K562 (cell line): ENCODE results near the gene XRCC3.

Experiments
- CEBPB ChIP-seq: fragments of 450-650 bp; IDR thresholded peaks from 2 replicates; pipeline ENCODE4 v1.6.1; 2016; ENCODE audit warnings: missing genetic modification characterization, missing compliant biosample characterization
- CSDE1 ChIP-seq, 2 experiments: fragments of 450-650 bp; IDR thresholded peaks; 2 replicates each; pipeline ENCODE4 v1.6.1; 2016; ENCODE audit warnings: mild to moderate bottlenecking in 1 of 2
- NRF1 ChIP-seq, 2 experiments: fragments of 450-650 bp; IDR thresholded peaks in 1 of 2; conservative IDR thresholded peaks in 1 of 2; 2 replicates each; pipeline ENCODE4 v1.6.1; 2014; ENCODE audit warnings: mild to moderate bottlenecking in 2 of 2
- POLR2A ChIP-seq: fragments of 450-650 bp; conservative IDR thresholded peaks from 2 replicates; pipeline ENCODE4 v1.6.1; 2016
- RCOR1 ChIP-seq, 2 experiments: IDR thresholded peaks; 2 replicates each; pipeline ENCODE4 v1.6.1; 2012; ENCODE audit warnings: low read depth in 2 of 2, low read length in 2 of 2, borderline replicate concordance in 1 of 2, improper control_type of control experiment in 1 of 2
- RFX5 ChIP-seq: IDR thresholded peaks from 2 replicates; pipeline ENCODE4 v1.6.1; 2011; ENCODE audit warnings: low read depth, mild to moderate bottlenecking, improper control_type of control experiment, low read length
- ZNF644 ChIP-seq: fragments of 200-800 bp; sonication (Bioruptor generic); IDR thresholded peaks from 2 replicates; pipeline ENCODE4 v1.6.1; 2016; ENCODE audit warnings: low read depth, missing genetic modification characterization, missing compliant biosample characterization
- TF ChIP-seq, protein P1 (sequence below), 2 experiments: fragments of 450-650 bp in 1 of 2; sonication (generic) in 1 of 2; formaldehyde crosslinking in 1 of 2; IDR thresholded peaks in 1 of 2; conservative IDR thresholded peaks in 1 of 2; 2 replicates each; pipeline versions ENCODE4 v1.6.1 to v1.8.1; 2016 to 2023; ENCODE audit warnings: mild to moderate bottlenecking in 2 of 2, moderate library complexity in 2 of 2, inconsistent platforms in 1 of 2, missing genetic modification reagents in 1 of 2
- TF ChIP-seq, protein P2 (sequence below), 3 experiments: IDR thresholded peaks in 2 of 3; conservative IDR thresholded peaks in 1 of 3; 2 replicates each; pipeline ENCODE4 v1.5.1; 2011 to 2012; ENCODE audit warnings: low read length in 3 of 3, mild to moderate bottlenecking in 3 of 3, control low read depth in 2 of 3, improper control_type of control experiment in 1 of 3, inconsistent platforms in 1 of 3, low read depth in 1 of 3, mixed read lengths in 1 of 3, moderate library complexity in 1 of 3; ENCODE audit not compliant: insufficient read depth in 2 of 3

DNA sequence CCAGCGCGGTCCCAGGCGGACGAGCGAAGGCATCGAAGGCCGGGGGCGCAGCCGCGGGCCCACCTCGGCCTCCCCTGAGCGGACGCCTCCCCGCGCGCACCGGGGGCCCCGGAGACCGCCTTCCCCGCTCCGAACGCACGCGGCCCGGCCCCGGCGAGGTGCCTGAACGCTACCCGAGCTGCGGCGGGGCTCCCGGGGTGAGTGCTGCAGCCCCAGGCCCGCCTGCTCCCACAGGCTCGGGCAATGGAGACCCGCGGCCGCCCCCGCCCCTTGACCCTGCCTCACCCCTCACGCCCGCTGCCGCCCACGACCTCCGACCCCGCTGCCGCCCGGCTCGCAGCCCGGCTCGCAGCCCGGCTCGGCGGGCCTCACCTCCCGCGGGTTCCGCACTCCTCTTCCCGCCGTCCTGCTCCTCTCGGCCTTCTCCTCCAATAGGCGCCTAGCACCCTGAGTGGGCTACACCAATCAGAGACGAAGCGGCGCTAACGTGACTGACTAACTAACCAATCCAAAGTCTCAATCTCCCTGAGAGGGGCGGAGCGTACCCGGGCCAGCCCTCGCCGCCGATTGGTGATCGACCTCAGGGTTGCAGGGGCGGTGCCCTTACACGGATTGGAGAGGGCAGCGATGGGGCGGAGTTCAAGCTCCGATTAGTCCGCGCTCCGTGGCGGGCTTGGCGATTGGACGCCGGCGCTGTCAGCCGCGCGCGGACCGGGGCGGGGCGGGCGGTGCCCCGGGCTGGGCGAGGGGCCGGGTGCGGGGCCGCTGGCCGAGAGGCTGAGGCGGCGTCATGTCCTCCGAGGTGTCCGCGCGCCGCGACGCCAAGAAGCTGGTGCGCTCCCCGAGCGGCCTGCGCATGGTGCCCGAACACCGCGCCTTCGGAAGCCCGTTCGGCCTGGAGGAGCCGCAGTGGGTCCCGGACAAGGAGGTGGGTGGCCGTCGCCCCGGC lies at the start of gene XRCC3, which contains the start of gene ZFYVE21:
- no peak for TF ChIP-seq ZNF644 (tag)
- no peak for TF ChIP-seq RCOR1 (IDR thresholded peaks at IDR 0.05; ENCODE audit: borderline replicate concordance in 1 of 2, low read depth in 2 of 2, low read length in 2 of 2)
- TF ChIP-seq, protein P1, sequence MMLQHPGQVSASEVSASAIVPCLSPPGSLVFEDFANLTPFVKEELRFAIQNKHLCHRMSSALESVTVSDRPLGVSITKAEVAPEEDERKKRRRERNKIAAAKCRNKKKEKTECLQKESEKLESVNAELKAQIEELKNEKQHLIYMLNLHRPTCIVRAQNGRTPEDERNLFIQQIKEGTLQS (IDR thresholded peaks at IDR 0.05) = no peak
- TF ChIP-seq, protein P1 (CRISPR knock-in tag; conservative IDR thresholded peaks at IDR 0.05) = no peak
- no peak for TF ChIP-seq CSDE1 (IDR thresholded peaks at IDR 0.05)
- peak in 1 of 2 experiments; percentile 64; a peak in 2 of 4 replicates for TF ChIP-seq NRF1 (conservative IDR thresholded peaks at IDR 0.05 in 1 of 2, IDR thresholded peaks at IDR 0.05 in 1 of 2)
- no peak for TF ChIP-seq CEBPB
- TF ChIP-seq, protein P2, sequence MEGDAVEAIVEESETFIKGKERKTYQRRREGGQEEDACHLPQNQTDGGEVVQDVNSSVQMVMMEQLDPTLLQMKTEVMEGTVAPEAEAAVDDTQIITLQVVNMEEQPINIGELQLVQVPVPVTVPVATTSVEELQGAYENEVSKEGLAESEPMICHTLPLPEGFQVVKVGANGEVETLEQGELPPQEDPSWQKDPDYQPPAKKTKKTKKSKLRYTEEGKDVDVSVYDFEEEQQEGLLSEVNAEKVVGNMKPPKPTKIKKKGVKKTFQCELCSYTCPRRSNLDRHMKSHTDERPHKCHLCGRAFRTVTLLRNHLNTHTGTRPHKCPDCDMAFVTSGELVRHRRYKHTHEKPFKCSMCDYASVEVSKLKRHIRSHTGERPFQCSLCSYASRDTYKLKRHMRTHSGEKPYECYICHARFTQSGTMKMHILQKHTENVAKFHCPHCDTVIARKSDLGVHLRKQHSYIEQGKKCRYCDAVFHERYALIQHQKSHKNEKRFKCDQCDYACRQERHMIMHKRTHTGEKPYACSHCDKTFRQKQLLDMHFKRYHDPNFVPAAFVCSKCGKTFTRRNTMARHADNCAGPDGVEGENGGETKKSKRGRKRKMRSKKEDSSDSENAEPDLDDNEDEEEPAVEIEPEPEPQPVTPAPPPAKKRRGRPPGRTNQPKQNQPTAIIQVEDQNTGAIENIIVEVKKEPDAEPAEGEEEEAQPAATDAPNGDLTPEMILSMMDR (IDR thresholded peaks at IDR 0.05 in 2 of 3, conservative IDR thresholded peaks at IDR 0.05 in 1 of 3; ENCODE audit: insufficient read depth in 2 of 3, low read depth in 1 of 3, low read length in 3 of 3) = no peak
- TF ChIP-seq POLR2A = peak; percentile 74
- TF ChIP-seq RFX5 = no peak
